Measurements from ENCODE around the gene CYP4F2. TPM values are rescaled to one million over a fixed set of nuclear protein-coding genes. Genes with fewer than 3 reads are reported as not detected.
"Not testable (repeated sequence)": the region's sequence is repeated elsewhere in the genome, so short reads cannot be mapped to it uniquely, and the experiment has no call there.

CYP4F2 gene
- total and polyA plus RNA-seq, 2 of the 8 experiments (the other 6 are each of a cell fraction or from before 2014, with no cell fraction given) = not detected

DNA sequence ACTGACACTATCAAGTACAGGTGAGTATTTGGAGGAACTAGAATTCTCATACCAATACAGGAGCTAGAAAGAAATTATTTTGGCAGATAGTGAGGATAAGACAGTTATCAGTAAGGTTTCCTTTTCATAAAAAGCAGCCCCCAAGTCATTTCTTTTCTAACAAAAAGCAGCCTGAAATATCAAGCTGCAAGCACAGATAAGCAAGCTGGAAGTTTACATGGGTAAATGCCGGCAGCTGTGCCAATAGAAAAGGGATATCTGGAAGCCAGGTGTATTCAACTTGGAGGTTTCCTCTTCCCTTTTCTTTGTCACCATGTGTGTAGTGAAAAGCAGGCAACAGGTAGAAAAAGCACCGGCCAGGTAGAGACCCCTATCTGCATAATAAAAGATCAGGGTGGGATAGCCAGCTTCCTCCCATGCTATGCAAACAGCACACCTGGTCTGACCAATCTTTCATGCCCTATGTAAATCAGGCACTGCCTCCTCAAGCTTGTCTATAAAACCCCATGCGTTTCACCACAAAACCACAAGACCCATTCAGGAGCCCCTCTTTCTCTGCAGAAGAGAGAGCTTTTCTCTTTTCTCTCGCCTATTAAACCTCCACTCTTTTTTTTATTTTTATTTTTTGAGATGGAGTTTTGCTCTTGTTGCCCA, 22.9 kb downstream of the CYP4F2 start (continued):
- TF ChIP-seq CBX8 (IDR thresholded peaks at IDR 0.05; ENCODE audit: borderline replicate concordance, low read depth, low read length) = no peak
- no peak for TF ChIP-seq GTF2F1 (IDR thresholded peaks at IDR 0.05; ENCODE audit: borderline replicate concordance, low read depth, low read length)
- no peak for TF ChIP-seq BACH1 (IDR thresholded peaks at IDR 0.05; ENCODE audit: low read length)
- TF ChIP-seq CBX5 (IDR thresholded peaks at IDR 0.05; ENCODE audit: low read depth, low read length) = no peak
- no peak for TF ChIP-seq TAF1 (IDR thresholded peaks at IDR 0.05; ENCODE audit: low read depth, low read length)

DNA sequence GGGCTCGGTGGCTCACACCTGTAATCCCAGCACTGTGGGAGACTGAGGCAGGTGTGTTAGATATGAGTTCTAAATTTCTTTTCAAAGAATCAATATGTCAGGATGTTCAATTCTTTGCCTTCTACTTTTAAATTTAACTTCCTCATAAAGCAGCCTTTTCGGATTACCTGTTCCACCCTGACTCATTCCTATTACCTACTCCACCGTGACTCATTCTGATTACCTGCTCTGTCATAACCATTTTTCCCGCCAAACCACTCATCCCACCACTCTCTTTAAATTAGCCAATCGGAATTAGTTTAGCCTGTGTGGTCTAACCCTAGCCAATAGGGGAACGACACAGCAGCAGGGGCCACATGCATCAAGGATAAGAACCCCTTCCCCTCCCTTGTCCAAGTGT, 24.1 kb downstream of the CYP4F2 start:
- H3K4me1 ChIP-seq (replicated peaks in 1 of 4; ENCODE audit: control insufficient read depth in 3 of 4, insufficient read depth in 4 of 4, low read length in 3 of 4); H3K79me1 ChIP-seq (ENCODE audit: low read depth, low read length); H2BK5ac ChIP-seq (ENCODE audit: low read depth, low read length); H3K4ac ChIP-seq (replicated peaks; ENCODE audit: insufficient read length, low read depth, low read length); H3K9ac ChIP-seq (replicated peaks in 1 of 4; ENCODE audit: extremely low read depth in 1 of 4, low read depth in 3 of 4, low read length in 3 of 4); POLR2A ChIA-PET (ENCODE audit: partially characterized antibody); H3K36me3 ChIP-seq (ENCODE audit: control insufficient read depth in 2 of 4, insufficient read depth in 4 of 4, low read length in 3 of 4); H3K27me3 ChIP-seq (replicated peaks in 1 of 4; ENCODE audit: control insufficient read depth in 3 of 4, extremely low read depth in 1 of 4, insufficient read depth in 3 of 4, low read length in 3 of 4); H2BK12ac ChIP-seq (ENCODE audit: low read depth, low read length); H4K5ac ChIP-seq (ENCODE audit: insufficient read length, low read depth, low read length); H2BK20ac ChIP-seq (ENCODE audit: low read length); H2BK120ac ChIP-seq (replicated peaks; ENCODE audit: low read depth, low read length); H3K27ac ChIP-seq (ENCODE audit: low read depth, low read length); H2BK15ac ChIP-seq (ENCODE audit: low read length); H3K79me2 ChIP-seq (ENCODE audit: control insufficient read depth in 1 of 2, insufficient read depth in 2 of 2, low read length in 2 of 2); H3K23ac ChIP-seq (ENCODE audit: insufficient read length); H4K91ac ChIP-seq (replicated peaks; ENCODE audit: insufficient read length, low read length); H3K23me2 ChIP-seq (ENCODE audit: low read depth, low read length); H2AK5ac ChIP-seq (ENCODE audit: low read depth, low read length); H4K20me1 ChIP-seq (replicated peaks in 1 of 2; ENCODE audit: control insufficient read depth in 1 of 2, insufficient read depth in 2 of 2, low read length in 2 of 2); FAIRE-seq; H3K18ac ChIP-seq (ENCODE audit: extremely low read depth, low read length); H2AFZ ChIP-seq (ENCODE audit: low read length); DNase-seq (ENCODE audit: low read depth in 1 of 2, low spot score in 2 of 2); H3K56ac ChIP-seq (replicated peaks; ENCODE audit: insufficient read length, low read depth, low read length); H3K4me2 ChIP-seq (ENCODE audit: insufficient read depth in 1 of 2, low read depth in 2 of 2, low read length in 2 of 2); H4K8ac ChIP-seq (ENCODE audit: extremely low read depth, insufficient read depth, low read length); H3K14ac ChIP-seq (ENCODE audit: insufficient read length); H3K4me3 ChIP-seq (ENCODE audit: extremely low read depth in 1 of 4, insufficient read depth in 2 of 4, low read depth in 3 of 4, low read length in 4 of 4); CTCF ChIA-PET (ENCODE audit: partially characterized antibody): not testable (repeated sequence)
- WGBS, 2 experiments (ENCODE audit: extremely low coverage in 1 of 2, insufficient coverage in 1 of 2, insufficient read length in 1 of 2, insufficient replicate concordance in 2 of 2, low coverage in 1 of 2, low lambda C conversion rate in 2 of 2, missing lambda C conversion rate in 1 of 2) = 77% methylated on average over 6 of the region's 6 CpGs; no CpG with 5 or more reads in 1 of the 2 experiments
- peaks cover 47 to 73% of the 10 kb centered on the region in 2 experiments for H3K9me3 ChIP-seq (ENCODE audit: insufficient read depth in 2 of 2, low read depth in 1 of 2, low read length in 1 of 2)

All from H1 (cell line).